Measurements from ENCODE around the gene IGSF21.
"Not testable (repeated sequence)": the region's sequence is repeated elsewhere in the genome, so short reads cannot be mapped to it uniquely, and the experiment has no call there.

Gene IGSF21

GRCh38 chr1:18401921-18402320 lies 294.3 kb downstream of the IGSF21 start:
- DNase-seq (ENCODE audit: low spot score), result no peak

GRCh38 chr1:18404460-18404859 lies 296.9 kb downstream of the IGSF21 start:
- no peak for DNase-seq (ENCODE audit: low spot score)

GRCh38 chr1:18407166-18408045 lies 299.8 kb downstream of the IGSF21 start:
- DNase-seq (ENCODE audit: low spot score), result no peak

GRCh38 chr1:18408656-18409370 lies 301.2 kb downstream of the IGSF21 start:
- no peak for DNase-seq (ENCODE audit: low spot score)

- DNase-seq (ENCODE audit: low spot score), result no peak
Observed at GRCh38 chr1:18409609-18410237, 302.1 kb downstream of the IGSF21 start.

- no peak for DNase-seq (ENCODE audit: low spot score)
Observed at GRCh38 chr1:18410407-18410806, 302.8 kb downstream of the IGSF21 start.

- DNase-seq (ENCODE audit: low spot score), result no peak
Observed at GRCh38 chr1:18411321-18411720, 303.7 kb downstream of the IGSF21 start.

GRCh38 chr1:18411820-18412641 lies 304.4 kb downstream of the IGSF21 start:
- no peak for DNase-seq (ENCODE audit: low spot score)

GRCh38 chr1:18412882-18413353 lies 305.3 kb downstream of the IGSF21 start:
- DNase-seq (ENCODE audit: low spot score), result no peak

GRCh38 chr1:18413541-18414305 lies 306.1 kb downstream of the IGSF21 start:
- no peak for DNase-seq (ENCODE audit: low spot score)

GRCh38 chr1:18414321-18414720 lies 306.7 kb downstream of the IGSF21 start:
- DNase-seq (ENCODE audit: low spot score), result no peak

GRCh38 chr1:18414872-18415447 lies 307.4 kb downstream of the IGSF21 start:
- DNase-seq (ENCODE audit: low spot score), result no peak

GRCh38 chr1:18415448-18416027 lies 307.9 kb downstream of the IGSF21 start:
- no peak for DNase-seq (ENCODE audit: low spot score)

GRCh38 chr1:18416126-18416525 lies 308.5 kb downstream of the IGSF21 start:
- DNase-seq (ENCODE audit: low spot score), result not testable (repeated sequence)

- no peak for DNase-seq (ENCODE audit: low spot score)
Observed at GRCh38 chr1:18417316-18418269, 310.0 kb downstream of the IGSF21 start.

GRCh38 chr1:18419113-18419844 lies 311.7 kb downstream of the IGSF21 start:
- no peak for DNase-seq (ENCODE audit: low spot score)

GRCh38 chr1:18419845-18420184 lies 312.2 kb downstream of the IGSF21 start:
- DNase-seq (ENCODE audit: low spot score), result no peak

GRCh38 chr1:18422076-18422777 lies 314.6 kb downstream of the IGSF21 start:
- no peak for DNase-seq (ENCODE audit: low spot score)
